ENCODE results near the gene MRPL24. TPM values are rescaled to one million over a fixed set of nuclear protein-coding genes. Genes with fewer than 3 reads are reported as not detected.

Gene MRPL24
- total and polyA plus RNA-seq, 8 donors: 39.8 to 68.6 (median 48.3) TPM

DNA sequence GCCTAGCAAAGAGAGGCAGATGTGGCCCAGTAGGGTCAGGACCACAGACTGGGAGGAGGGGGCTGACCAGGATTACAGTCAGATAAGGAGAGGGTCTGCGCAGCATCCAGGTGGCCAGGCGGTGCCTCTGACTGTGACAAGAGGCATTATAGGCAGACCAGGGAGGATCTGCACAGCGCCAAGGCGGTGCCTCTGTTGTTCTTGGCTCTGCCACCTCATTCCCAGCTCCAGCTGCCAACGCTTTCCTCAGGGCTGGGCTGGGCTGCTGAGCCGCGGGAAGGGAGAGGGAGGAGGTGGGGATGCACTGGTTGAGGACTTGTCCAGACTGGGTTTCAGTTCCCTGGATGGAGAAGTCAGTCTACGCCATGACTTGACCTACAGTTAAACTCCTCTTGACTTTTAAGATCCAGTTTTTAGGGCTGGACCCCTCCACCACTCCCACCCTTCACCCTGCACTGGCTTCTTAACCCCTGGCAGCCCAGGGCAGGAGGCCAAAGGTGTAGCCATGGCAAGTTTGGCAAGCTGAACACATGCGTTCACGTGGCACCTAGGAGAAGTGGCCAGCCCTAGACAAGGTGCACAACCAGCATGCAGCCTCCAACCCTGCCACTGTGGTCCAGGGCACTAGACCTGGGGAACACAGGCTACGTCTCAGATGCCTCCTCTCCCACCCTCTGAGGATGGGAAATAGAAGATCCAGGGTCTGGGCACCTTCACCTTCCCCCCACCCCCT lies 31.0 kb downstream of the MRPL24 start:
- TF ChIP-seq, protein P1, sequence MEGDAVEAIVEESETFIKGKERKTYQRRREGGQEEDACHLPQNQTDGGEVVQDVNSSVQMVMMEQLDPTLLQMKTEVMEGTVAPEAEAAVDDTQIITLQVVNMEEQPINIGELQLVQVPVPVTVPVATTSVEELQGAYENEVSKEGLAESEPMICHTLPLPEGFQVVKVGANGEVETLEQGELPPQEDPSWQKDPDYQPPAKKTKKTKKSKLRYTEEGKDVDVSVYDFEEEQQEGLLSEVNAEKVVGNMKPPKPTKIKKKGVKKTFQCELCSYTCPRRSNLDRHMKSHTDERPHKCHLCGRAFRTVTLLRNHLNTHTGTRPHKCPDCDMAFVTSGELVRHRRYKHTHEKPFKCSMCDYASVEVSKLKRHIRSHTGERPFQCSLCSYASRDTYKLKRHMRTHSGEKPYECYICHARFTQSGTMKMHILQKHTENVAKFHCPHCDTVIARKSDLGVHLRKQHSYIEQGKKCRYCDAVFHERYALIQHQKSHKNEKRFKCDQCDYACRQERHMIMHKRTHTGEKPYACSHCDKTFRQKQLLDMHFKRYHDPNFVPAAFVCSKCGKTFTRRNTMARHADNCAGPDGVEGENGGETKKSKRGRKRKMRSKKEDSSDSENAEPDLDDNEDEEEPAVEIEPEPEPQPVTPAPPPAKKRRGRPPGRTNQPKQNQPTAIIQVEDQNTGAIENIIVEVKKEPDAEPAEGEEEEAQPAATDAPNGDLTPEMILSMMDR (IDR thresholded peaks at IDR 0.05): no peak
- ATAC-seq: peak; percentile 30 to 78 (median 66)
- H3K9me3 ChIP-seq: no peaks in the 10 kb centered on the region
- no peak for FAIRE-seq
- no peak overlapping the region for H3K27ac ChIP-seq
- intact Hi-C loops (cut with DNase I): no loop called here
- 27 to 36% methylated on average over 9 to 11 of the region's 11 CpGs for WGBS, 2 donors
- DNase-seq: peak in 5 of 6 donors; percentile 43 to 80 (median 61)
- no peaks in the 10 kb centered on the region for H3K36me3 ChIP-seq
- H3K27me3 ChIP-seq: no peaks in the 10 kb centered on the region
- no peak overlapping the region for H3K4me3 ChIP-seq
- H3K4me1 ChIP-seq: peaks cover 9 to 15% (median 15%) of the 10 kb centered on the region in 3 donors

DNA sequence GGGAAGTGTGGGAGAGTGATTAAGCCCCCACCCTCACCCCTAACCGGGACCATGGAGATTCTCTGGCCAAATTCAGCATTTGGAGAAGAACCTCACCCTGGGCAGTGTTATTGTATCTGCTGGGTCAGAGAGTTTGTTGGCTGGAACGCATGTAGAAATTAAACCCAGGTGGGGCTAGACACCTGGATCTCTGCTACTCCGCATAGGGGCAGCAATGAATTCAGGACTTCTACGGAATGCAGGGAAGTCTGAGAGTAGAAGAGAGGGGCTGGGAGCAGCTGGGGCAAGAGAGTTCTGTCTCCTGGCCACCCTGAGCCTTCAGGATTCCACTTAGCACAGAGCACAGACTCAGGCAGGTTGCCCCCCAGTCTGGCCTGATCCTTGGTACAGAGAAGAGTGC lies 31.9 kb downstream of the MRPL24 start:
- 89 to 94% methylated on average over 4 of the region's 4 CpGs for WGBS, 2 donors
- H3K27ac ChIP-seq: no peak overlapping the region
- no peaks in the 10 kb centered on the region for H3K27me3 ChIP-seq
- FAIRE-seq: no peak
- no peaks in the 10 kb centered on the region for H3K36me3 ChIP-seq
- no peak overlapping the region for H3K4me3 ChIP-seq
- peaks cover 9 to 22% (median 17%) of the 10 kb centered on the region in 3 donors for H3K4me1 ChIP-seq
- no peaks in the 10 kb centered on the region for H3K9me3 ChIP-seq
- no peak for ATAC-seq
- no peak for DNase-seq
- TF ChIP-seq, protein P1 (IDR thresholded peaks at IDR 0.05): no peak
- intact Hi-C loops (cut with DNase I): no loop called here

DNA sequence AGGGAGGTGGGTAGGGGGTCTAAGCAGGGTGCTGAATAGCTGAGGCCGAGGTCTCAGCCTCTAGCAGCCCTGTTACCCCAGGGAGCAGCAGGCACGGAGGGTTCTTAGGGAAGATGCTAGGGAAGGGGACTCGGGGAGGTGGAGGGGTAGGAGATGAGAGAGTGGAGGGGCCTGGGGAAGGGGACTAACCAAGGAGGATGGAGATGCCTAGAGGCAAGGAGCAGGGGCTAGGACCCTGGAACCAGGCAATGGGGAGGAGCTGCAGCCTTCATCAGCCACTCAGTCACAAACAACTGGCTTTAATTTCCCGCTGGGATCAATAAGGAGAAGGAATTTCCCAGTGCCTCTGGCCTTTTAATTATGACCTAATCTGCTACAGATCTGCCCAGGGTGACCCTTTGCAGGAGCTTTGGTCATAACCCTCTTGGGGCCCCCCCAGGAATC lies 32.6 kb downstream of the MRPL24 start:
- TF ChIP-seq, protein P1 (IDR thresholded peaks at IDR 0.05): no peak
- 45 to 68% methylated on average over 4 of the region's 4 CpGs for WGBS, 2 donors
- Histone ChIP-seq H3K9me3 (no peaks in the 10 kb centered on the region), H3K36me3 (no peaks in the 10 kb centered on the region), H3K4me3 (no peak overlapping the region), H3K4me1 (peaks cover 9 to 22% (median 17%) of the 10 kb centered on the region in 3 donors), H3K27me3 (peaks cover 0 to 6% (median 0%) of the 10 kb centered on the region in 4 donors), H3K27ac (no peak overlapping the region)
- no peak for ATAC-seq
- intact Hi-C loops (cut with DNase I): no loop called here
- FAIRE-seq: no peak
- DNase-seq: no peak

DNA sequence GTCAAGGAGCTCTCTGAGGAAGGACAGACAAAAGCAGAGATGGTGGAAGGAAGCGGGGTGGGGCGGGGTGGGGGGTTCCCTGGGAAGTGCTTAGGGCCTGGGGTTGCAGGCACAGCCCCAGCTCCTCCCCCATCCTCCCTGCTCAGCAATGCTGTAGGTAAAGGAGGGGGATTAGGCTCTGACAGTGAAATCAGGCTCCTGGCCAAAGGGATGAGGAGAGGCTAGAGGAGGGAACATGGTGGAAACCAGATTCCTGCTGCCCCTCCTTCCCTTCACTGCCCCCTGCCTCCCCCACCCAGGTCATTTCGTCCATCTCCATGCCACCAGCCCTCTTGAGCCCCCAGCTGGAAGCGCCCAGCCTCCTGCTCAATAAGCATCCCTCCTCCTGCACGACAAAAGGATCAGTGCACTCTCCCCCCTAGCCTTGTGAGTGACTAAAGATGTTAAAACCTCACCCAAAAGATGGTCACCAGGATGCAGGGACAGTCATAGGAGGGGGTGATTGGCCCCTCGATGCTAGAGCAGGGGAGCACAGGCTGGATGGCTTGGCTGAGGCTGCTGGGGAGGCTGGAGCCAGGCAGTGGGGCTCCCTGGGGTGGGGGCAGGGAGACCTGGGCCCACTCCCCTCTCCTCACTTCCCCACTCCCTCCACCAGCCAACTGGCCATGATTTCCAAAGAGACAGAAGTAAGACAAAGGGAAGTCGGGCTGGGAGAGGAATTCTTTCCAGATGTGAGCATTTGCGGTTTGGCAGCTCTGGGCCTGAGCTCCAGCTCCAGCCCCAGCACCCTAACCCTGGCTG lies 33.3 kb downstream of the MRPL24 start:
- Histone ChIP-seq H3K27me3 (peaks cover 0 to 6% (median 0%) of the 10 kb centered on the region in 4 donors), H3K4me3 (no peak overlapping the region), H3K36me3 (no peaks in the 10 kb centered on the region), H3K9me3 (no peaks in the 10 kb centered on the region), H3K27ac (no peak overlapping the region), H3K4me1 (peaks cover 9 to 22% (median 17%) of the 10 kb centered on the region in 3 donors)
- WGBS, 2 donors: 66 to 70% methylated on average over 8 of the region's 8 CpGs
- FAIRE-seq (no peak), ATAC-seq (no peak), DNase-seq (no peak)
- intact Hi-C loops (cut with DNase I): no loop called here
- TF ChIP-seq, protein P1 (IDR thresholded peaks at IDR 0.05): no peak
